ENCODE results near the gene SLAMF9.

The SLAMF9 gene

GRCh38 chr1:159953536-159954515 lies at the start of gene SLAMF9:
SLAMF9 (minus strand) TSS chr1:159954237; CDS start chr1:159954137, 100 bp downstream.
- no peak for DNase-seq

- no peak for DNase-seq
Observed at GRCh38 chr1:160001440-160001839, 47.4 kb upstream of the SLAMF9 start.

GRCh38 chr1:159999204-159999603 lies 45.2 kb upstream of the SLAMF9 start:
- DNase-seq: no peak

GRCh38 chr1:159996653-159997052 lies 42.6 kb upstream of the SLAMF9 start:
- DNase-seq: no peak

GRCh38 chr1:159994896-159995295 lies 40.9 kb upstream of the SLAMF9 start:
- no peak for DNase-seq

GRCh38 chr1:159993911-159994310 lies 39.9 kb upstream of the SLAMF9 start:
- DNase-seq: no peak

GRCh38 chr1:159992161-159992560 lies 38.1 kb upstream of the SLAMF9 start:
- DNase-seq: no peak

GRCh38 chr1:159991513-159991912 lies 37.5 kb upstream of the SLAMF9 start:
- DNase-seq: no peak

GRCh38 chr1:159990005-159990404 lies 36.0 kb upstream of the SLAMF9 start:
- no peak for DNase-seq

GRCh38 chr1:159989581-159989980 lies 35.5 kb upstream of the SLAMF9 start:
- DNase-seq: no peak

GRCh38 chr1:159988006-159988405 lies 34.0 kb upstream of the SLAMF9 start:
- DNase-seq: no peak

GRCh38 chr1:159987186-159987585 lies 33.1 kb upstream of the SLAMF9 start:
- DNase-seq: no peak

GRCh38 chr1:159986531-159986930 lies 32.5 kb upstream of the SLAMF9 start:
- DNase-seq: no peak

- no peak for DNase-seq
Observed at GRCh38 chr1:159986093-159986492, 32.1 kb upstream of the SLAMF9 start.

GRCh38 chr1:159985473-159985872 lies 31.4 kb upstream of the SLAMF9 start:
- no peak for DNase-seq

- no peak for DNase-seq
Observed at GRCh38 chr1:159983681-159984080, 29.6 kb upstream of the SLAMF9 start.

- no peak for DNase-seq
Observed at GRCh38 chr1:159982280-159982679, 28.2 kb upstream of the SLAMF9 start.

GRCh38 chr1:159981351-159982055 lies 27.5 kb upstream of the SLAMF9 start:
- no peak for DNase-seq

- no peak for DNase-seq
Observed at GRCh38 chr1:159980786-159981185, 26.7 kb upstream of the SLAMF9 start.

- DNase-seq: no peak
Observed at GRCh38 chr1:159980076-159980475, 26.0 kb upstream of the SLAMF9 start.

- DNase-seq: no peak
Observed at GRCh38 chr1:159979257-159979656, 25.2 kb upstream of the SLAMF9 start.

GRCh38 chr1:159978107-159978398 lies 24.0 kb upstream of the SLAMF9 start:
- no peak for DNase-seq

- DNase-seq: no peak
Observed at GRCh38 chr1:159977364-159978106, 23.5 kb upstream of the SLAMF9 start.

Data from SHP77 treated with DMSO at 0.1 percent for 48 hours (cell line).